HepG2 (cell line): ENCODE data around the gene ZNF212. TPM values are rescaled to one million over a fixed set of nuclear protein-coding genes. Genes with fewer than 3 reads are reported as not detected.

ENCODE experiments used
- ATAC-seq: fragments of 200-7000 bp; cut with Tn5 transposase; 3 replicates; pipeline ENCODE4 v1.9.1; 2020; ENCODE audit warnings: mild to moderate bottlenecking, moderate library complexity
- BruUV-seq: library from RNA; stranded (reverse); fragments of 400-500 nt; replicated peaks from 2 replicates; lab custom pipeline; 2021; lab: Mats Ljungman, UMichigan
- CTCF ChIA-PET: fragments of 300-600 bp; formaldehyde crosslinking; extraction: SDS; loops from one replicate; lab custom pipeline; 2021; ENCODE audit warnings: low total read pairs, inconsistent platforms, low intra/inter-chr PET ratio; lab: Yijun Ruan, JAX
- POLR2A ChIA-PET: fragments of 350-600 bp; sonication (Branson Sonifier 250); formaldehyde crosslinking; loops from one replicate; lab custom pipeline; 2020; ENCODE audit warnings: antibody characterized with exemption, inconsistent platforms; lab: Yijun Ruan, JAX
- DNase-seq: peaks from one replicate; pipeline ENCODE4 v3.0.0-alpha.2; 2015; ENCODE audit warnings: low spot score
- FAIRE-seq: peaks from 3 replicates; lab custom pipeline; 2011; peaks lifted over from hg19 to GRCh38; lab: Jason Lieb, UNC
- H2AFZ ChIP-seq: one replicate; pipeline ENCODE4 v1.6.1; 2011; ENCODE audit warnings: low read length, inconsistent platforms
- H3K27ac ChIP-seq: fragments of 300-600 bp; 3 replicates; pipeline ENCODE4 v1.8.0; 2011; ENCODE audit warnings: mixed run types, mild to moderate bottlenecking, mixed read lengths, low read length, inconsistent platforms; ENCODE audit not compliant: insufficient read depth; ENCODE audit errors: extremely low read length
- H3K27me3 ChIP-seq, 2 experiments: fragments of 200-600 bp in 1 of 2; 2 replicates in 1 of 2; 3 replicates in 1 of 2; pipeline versions ENCODE4 v1.6.0 to v1.8.0; 2011; ENCODE audit warnings: low read length in 2 of 2, mild to moderate bottlenecking in 2 of 2, moderate library complexity in 2 of 2, inconsistent platforms in 1 of 2; ENCODE audit not compliant: insufficient read depth in 2 of 2, control insufficient read depth in 1 of 2
- H3K36me3 ChIP-seq, 2 experiments: fragments of 200-600 bp in 1 of 2; replicated peaks in 1 of 2; 2 replicates in 1 of 2; 3 replicates in 1 of 2; pipeline versions ENCODE4 v1.5.1 to v1.8.0; 2011; ENCODE audit warnings: low read length in 2 of 2, inconsistent platforms in 1 of 2; ENCODE audit not compliant: insufficient read depth in 2 of 2, control insufficient read depth in 1 of 2
- H3K4me1 ChIP-seq: 2 replicates; pipeline ENCODE4 v1.5.1; 2012; ENCODE audit warnings: low read length, inconsistent platforms; ENCODE audit not compliant: insufficient read depth
- H3K4me2 ChIP-seq: 2 replicates; pipeline ENCODE4 v1.6.0; 2011; ENCODE audit warnings: low read depth, low read length, inconsistent platforms
- H3K4me3 ChIP-seq, 3 experiments: fragments of 200-600 bp in 1 of 3; sonication (generic), shearing (Covaris generic) in 1 of 3; replicated peaks in 1 of 3; 2 replicates each; pipeline ENCODE4 v1.5.1; 2011 to 2016; ENCODE audit warnings: low read length in 3 of 3, inconsistent platforms in 2 of 3, low read depth in 2 of 3, mild to moderate bottlenecking in 2 of 3, control low read depth in 1 of 3, mixed read lengths in 1 of 3; ENCODE audit not compliant: insufficient read depth in 1 of 3
- H3K79me2 ChIP-seq: one replicate; pipeline ENCODE4 v1.6.1; 2011; ENCODE audit warnings: low read length, inconsistent platforms; ENCODE audit not compliant: insufficient read depth
- H3K9ac ChIP-seq: 2 replicates; pipeline ENCODE4 v1.6.0; 2011; ENCODE audit warnings: mild to moderate bottlenecking, low read depth, low read length, inconsistent platforms; ENCODE audit not compliant: insufficient read depth
- H3K9me3 ChIP-seq: 2 replicates; pipeline ENCODE4 v1.5.1; 2012; ENCODE audit warnings: mild to moderate bottlenecking, low read length
- H4K20me1 ChIP-seq: 2 replicates; pipeline ENCODE4 v1.6.0; 2011; ENCODE audit warnings: inconsistent platforms, mild to moderate bottlenecking, low read length, moderate library complexity; ENCODE audit not compliant: insufficient read depth
- EZH2 ChIP-seq: conservative IDR thresholded peaks from 2 replicates; pipeline ENCODE4 v1.6.1; 2012; ENCODE audit warnings: mild to moderate bottlenecking, low read depth, low read length, moderate library complexity
- HCFC1 ChIP-seq: fragments of 150-350 bp; IDR thresholded peaks from 2 replicates; pipeline ENCODE4 v1.6.1; 2014; ENCODE audit warnings: low read depth, low read length
- HDAC2 ChIP-seq: sonication (generic); formaldehyde crosslinking; IDR thresholded peaks from 2 replicates; pipeline ENCODE4 v1.4.0; 2020; ENCODE audit warnings: missing genetic modification reagents
- JUND ChIP-seq: sonication (generic); formaldehyde crosslinking; IDR thresholded peaks from 2 replicates; pipeline ENCODE4 v1.8.0; 2022; ENCODE audit warnings: mild to moderate bottlenecking, missing genetic modification reagents
- KDM3A ChIP-seq: IDR thresholded peaks from 2 replicates; pipeline ENCODE4 v1.6.1; 2018; ENCODE audit warnings: low read depth, missing compliant biosample characterization
- KLF9 ChIP-seq: IDR thresholded peaks from 2 replicates; pipeline ENCODE4 v1.6.1; 2016; ENCODE audit warnings: low read depth
- POGZ ChIP-seq: sonication (generic); formaldehyde crosslinking; IDR thresholded peaks from 2 replicates; pipeline ENCODE4 v1.4.0; 2020; ENCODE audit warnings: mild to moderate bottlenecking, missing genetic modification reagents
- POLR2G ChIP-seq: fragments of 200-400 bp; formaldehyde crosslinking; IDR thresholded peaks from 2 replicates; pipeline ENCODE4 v1.6.1; 2018; ENCODE audit warnings: mild to moderate bottlenecking, low read depth, low read length, moderate library complexity
- SCMH1 ChIP-seq: sonication (generic); formaldehyde crosslinking; IDR thresholded peaks from 2 replicates; pipeline ENCODE4 v1.9.0; 2021; ENCODE audit warnings: missing genetic modification reagents, mild to moderate bottlenecking, borderline replicate concordance
- SMARCE1 ChIP-seq: fragments of 450-650 bp; IDR thresholded peaks from 2 replicates; pipeline ENCODE4 v1.6.1; 2017; ENCODE audit warnings: borderline replicate concordance
- TCF12 ChIP-seq, 2 experiments: fragments of 450-650 bp in 1 of 2; sonication (generic) in 1 of 2; formaldehyde crosslinking in 1 of 2; IDR thresholded peaks; 2 replicates each; pipeline versions ENCODE4 v1.6.1 to v1.8.0; 2017 to 2022; ENCODE audit warnings: antibody characterized with exemption in 1 of 2, mild to moderate bottlenecking in 1 of 2, missing genetic modification reagents in 1 of 2, moderate library complexity in 1 of 2
- TCF7 ChIP-seq: sonication (generic); IDR thresholded peaks from 2 replicates; pipeline ENCODE4 v1.6.1; 2016; ENCODE audit warnings: antibody characterized with exemption, low read depth
- ZNF205 ChIP-seq: IDR thresholded peaks from 2 replicates; pipeline ENCODE4 v1.6.1; 2018; ENCODE audit warnings: missing biosample characterization, missing genetic modification reagents
- ZNF317 ChIP-seq: sonication (generic); formaldehyde crosslinking; IDR thresholded peaks from 2 replicates; pipeline ENCODE4 v1.5.0; 2020; ENCODE audit warnings: mild to moderate bottlenecking, missing genetic modification reagents
- ZNF367 ChIP-seq: sonication (generic); formaldehyde crosslinking; IDR thresholded peaks from 2 replicates; pipeline ENCODE4 v1.4.0; 2020; ENCODE audit warnings: missing genetic modification reagents, borderline replicate concordance
- ZNF674 ChIP-seq: sonication (generic); formaldehyde crosslinking; IDR thresholded peaks from 2 replicates; pipeline ENCODE4 v1.5.0; 2020; ENCODE audit warnings: low read depth, mild to moderate bottlenecking, missing genetic modification reagents
- ZNF816 ChIP-seq: sonication (generic); formaldehyde crosslinking; IDR thresholded peaks from 2 replicates; pipeline ENCODE4 v1.8.0; 2022; ENCODE audit warnings: missing genetic modification reagents, mild to moderate bottlenecking, borderline replicate concordance
- ZSCAN30 ChIP-seq: sonication (generic); formaldehyde crosslinking; IDR thresholded peaks from 2 replicates; pipeline ENCODE4 v1.5.0; 2020; ENCODE audit warnings: mild to moderate bottlenecking, missing genetic modification reagents
- WGBS: methylation state at CpG from one replicate; pipeline ENCODE4 v1.1.6; 2017; ENCODE audit warnings: low lambda C conversion rate; 5-methylcytosine and 5-hydroxymethylcytosine counted together
- in situ Hi-C: cut with HindIII; loops from 2 replicates; pipeline ENCODE4 v1.10.0; 2017; ENCODE audit warnings: low pct_unique_long_range_greater_than_20kb; ENCODE audit not compliant: extremely low pct_ligation_motif_present
- intact Hi-C: fragments of 100-400 bp; cut with micrococcal nuclease; formaldehyde crosslinking; loops from one replicate; pipeline ENCODE4 v1.10.0; 2022; ENCODE audit not compliant: unreplicated experiment
- polyA plus RNA-seq, 8 experiments: library from polyadenylated mRNA; depleted of rRNA in 3 of 8; stranded (reverse) in 7 of 8; unstranded in 1 of 8; fragments of >200 nt; fragmentation: Illumina TruSeq in 4 of 8; extraction: Trizol in 4 of 8; gene quantifications; 2 replicates each; pipeline versions ENCODE4 v1.2.1 to v1.2.3, GENCODE V29; 2011 to 2016; ENCODE audit warnings: low read depth in 4 of 8, missing spikeins in 1 of 8, mixed read lengths in 1 of 8; ENCODE audit not compliant: insufficient read depth in 1 of 8
- total RNA-seq, 5 experiments: library from RNA; depleted of rRNA; stranded (reverse); fragments of >200 nt; fragmentation: Illumina TruSeq; extraction: Trizol; gene quantifications; 2 replicates each; pipeline ENCODE4 v1.2.3, GENCODE V29; 2016; ENCODE audit warnings: low read depth in 1 of 5
- TF ChIP-seq, protein P1 (sequence below): sonication (generic); formaldehyde crosslinking; IDR thresholded peaks from 2 replicates; pipeline ENCODE4 v1.4.0; 2020; ENCODE audit warnings: missing genetic modification reagents
- TF ChIP-seq, protein P2 (sequence below): sonication (generic); formaldehyde crosslinking; conservative IDR thresholded peaks from 2 replicates; pipeline ENCODE4 v1.5.0; 2020; ENCODE audit warnings: missing genetic modification reagents

ZNF212 gene
- total and polyA plus RNA-seq, 2 of the 13 experiments (the other 11 are each of a cell fraction or from before 2014, with no cell fraction given), result 2.6 to 3.8 TPM

DNA sequence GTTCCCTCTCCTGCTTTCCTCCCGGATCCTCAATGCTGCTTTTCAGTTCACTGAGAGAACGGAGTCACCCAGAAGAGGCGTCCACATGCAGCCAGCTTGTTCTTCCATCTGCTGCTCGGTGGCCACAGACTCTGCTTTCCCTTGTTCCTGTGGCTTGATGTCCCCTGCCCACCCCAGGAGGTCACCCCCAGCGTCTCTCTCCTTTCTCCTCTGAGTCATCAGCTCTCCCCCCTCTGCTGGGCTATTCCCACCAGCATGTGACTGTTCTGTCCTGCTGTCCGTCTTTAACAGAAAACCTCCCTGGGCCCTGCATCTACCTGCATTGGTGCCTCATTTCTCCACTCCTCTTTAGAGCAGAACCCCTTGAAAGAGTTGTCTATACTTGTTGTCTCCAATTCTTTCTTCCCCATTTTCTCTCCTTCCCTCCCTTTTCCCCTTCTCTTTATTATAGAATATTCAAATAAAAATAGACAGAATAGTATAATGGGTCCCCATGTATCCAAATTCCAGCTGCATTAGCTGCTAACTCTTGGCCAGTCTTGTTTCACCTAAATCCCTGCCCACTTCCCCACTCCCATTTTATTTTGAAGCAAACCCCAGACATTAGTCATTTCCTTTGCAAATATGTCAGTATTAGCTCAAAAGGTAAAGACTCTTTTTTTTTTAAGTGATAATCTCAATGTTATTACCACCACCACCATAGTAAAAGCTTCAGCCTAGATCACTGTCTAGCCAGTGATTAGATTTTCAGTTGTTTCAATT lies 40.0 kb upstream of the ZNF212 start:
- 92% methylated on average over 6 of the region's 6 CpGs for WGBS
- Histone ChIP-seq H2AFZ (no peak overlapping the region), H3K27me3 (no peaks in the 10 kb centered on the region), H4K20me1 (no peaks in the 10 kb centered on the region), H3K9ac (no peak overlapping the region), H3K4me3 (no peak overlapping the region), H3K27ac (no peak overlapping the region), H3K36me3 (peaks cover 28 to 54% of the 10 kb centered on the region in 2 experiments), H3K79me2 (peaks cover 49% of the 10 kb centered on the region), H3K9me3 (no peaks in the 10 kb centered on the region), H3K4me2 (no peak overlapping the region), H3K4me1 (peaks cover 22% of the 10 kb centered on the region)
- TF ChIP-seq, protein P1, sequence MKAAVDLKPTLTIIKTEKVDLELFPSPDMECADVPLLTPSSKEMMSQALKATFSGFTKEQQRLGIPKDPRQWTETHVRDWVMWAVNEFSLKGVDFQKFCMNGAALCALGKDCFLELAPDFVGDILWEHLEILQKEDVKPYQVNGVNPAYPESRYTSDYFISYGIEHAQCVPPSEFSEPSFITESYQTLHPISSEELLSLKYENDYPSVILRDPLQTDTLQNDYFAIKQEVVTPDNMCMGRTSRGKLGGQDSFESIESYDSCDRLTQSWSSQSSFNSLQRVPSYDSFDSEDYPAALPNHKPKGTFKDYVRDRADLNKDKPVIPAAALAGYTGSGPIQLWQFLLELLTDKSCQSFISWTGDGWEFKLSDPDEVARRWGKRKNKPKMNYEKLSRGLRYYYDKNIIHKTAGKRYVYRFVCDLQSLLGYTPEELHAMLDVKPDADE (CRISPR knock-in tag), result no peak
- TF ChIP-seq ZNF816 (no peak), HDAC2 (CRISPR knock-in tag) (no peak), JUND (CRISPR knock-in tag) (no peak), ZNF317 (CRISPR knock-in tag) (no peak), HCFC1 (no peak), POLR2G (no peak), TCF12 (IDR thresholded peaks at IDR 0.05) (no peak), TCF12 (CRISPR knock-in tag; IDR thresholded peaks at IDR 0.05) (no peak), ZSCAN30 (CRISPR knock-in tag) (no peak), POGZ (CRISPR knock-in tag) (no peak), ZNF205 (CRISPR knock-in tag) (no peak), TCF7 (no peak), SMARCE1 (no peak), SCMH1 (CRISPR knock-in tag) (no peak), KLF9 (no peak), ZNF367 (CRISPR knock-in tag) (no peak), KDM3A (CRISPR knock-in tag) (no peak), EZH2 (no peak), ZNF674 (no peak)
- TF ChIP-seq, protein P2, sequence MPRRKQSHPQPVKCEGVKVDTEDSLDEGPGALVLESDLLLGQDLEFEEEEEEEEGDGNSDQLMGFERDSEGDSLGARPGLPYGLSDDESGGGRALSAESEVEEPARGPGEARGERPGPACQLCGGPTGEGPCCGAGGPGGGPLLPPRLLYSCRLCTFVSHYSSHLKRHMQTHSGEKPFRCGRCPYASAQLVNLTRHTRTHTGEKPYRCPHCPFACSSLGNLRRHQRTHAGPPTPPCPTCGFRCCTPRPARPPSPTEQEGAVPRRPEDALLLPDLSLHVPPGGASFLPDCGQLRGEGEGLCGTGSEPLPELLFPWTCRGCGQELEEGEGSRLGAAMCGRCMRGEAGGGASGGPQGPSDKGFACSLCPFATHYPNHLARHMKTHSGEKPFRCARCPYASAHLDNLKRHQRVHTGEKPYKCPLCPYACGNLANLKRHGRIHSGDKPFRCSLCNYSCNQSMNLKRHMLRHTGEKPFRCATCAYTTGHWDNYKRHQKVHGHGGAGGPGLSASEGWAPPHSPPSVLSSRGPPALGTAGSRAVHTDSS (CRISPR knock-in tag), result no peak
- CTCF ChIA-PET, result no interaction called here
- intact Hi-C loops, result loop anchor here (5.0 kb wide), 1 partner anchor 38 kb away; the partner anchor contains the start of gene ZNF212
- FAIRE-seq, result no peak
- BruUV-seq, result TSS peak; percentile 11
- POLR2A ChIA-PET, result no interaction called here
- in situ Hi-C loops, result no loop called here
- no peak for DNase-seq
- ATAC-seq, result no peak
